B cell (primary cell): ENCODE results near the gene GPI.

Experiments
- EZH2 ChIP-seq: IDR thresholded peaks from 2 replicates; pipeline ENCODE4 v1.6.1; 2012; ENCODE audit warnings: borderline replicate concordance, low read depth, mild to moderate bottlenecking, moderate library complexity, low read length; ENCODE audit not compliant: insufficient read depth, poor library complexity, severe bottlenecking
- TF ChIP-seq, protein P1 (sequence below): fragments of 200-600 bp; IDR thresholded peaks from one replicate; pipeline ENCODE4 v1.8.0; 2022; ENCODE audit warnings: antibody characterized with exemption, mild to moderate bottlenecking

DNA sequence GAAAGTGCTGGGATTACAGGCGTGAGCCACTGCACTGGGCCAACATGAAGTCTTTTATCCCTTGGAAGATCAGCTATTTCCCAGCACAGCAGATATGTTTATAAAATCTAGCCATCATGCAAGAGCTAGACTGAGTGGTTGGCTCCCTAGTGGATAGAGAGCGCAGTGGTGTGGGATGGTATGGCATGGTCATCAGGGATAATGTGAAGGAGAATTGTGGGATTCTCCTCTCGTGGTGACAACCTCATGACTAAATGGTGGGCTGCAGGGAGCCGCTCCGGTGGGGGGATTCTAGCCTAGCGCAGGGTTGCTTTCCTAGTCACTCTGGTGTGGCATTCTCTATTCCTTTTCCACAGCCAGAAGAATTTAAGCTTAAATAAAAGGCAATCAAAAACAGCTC lies 43.3 kb upstream of the GPI start:
- TF ChIP-seq EZH2 = no peak
- TF ChIP-seq, protein P1, sequence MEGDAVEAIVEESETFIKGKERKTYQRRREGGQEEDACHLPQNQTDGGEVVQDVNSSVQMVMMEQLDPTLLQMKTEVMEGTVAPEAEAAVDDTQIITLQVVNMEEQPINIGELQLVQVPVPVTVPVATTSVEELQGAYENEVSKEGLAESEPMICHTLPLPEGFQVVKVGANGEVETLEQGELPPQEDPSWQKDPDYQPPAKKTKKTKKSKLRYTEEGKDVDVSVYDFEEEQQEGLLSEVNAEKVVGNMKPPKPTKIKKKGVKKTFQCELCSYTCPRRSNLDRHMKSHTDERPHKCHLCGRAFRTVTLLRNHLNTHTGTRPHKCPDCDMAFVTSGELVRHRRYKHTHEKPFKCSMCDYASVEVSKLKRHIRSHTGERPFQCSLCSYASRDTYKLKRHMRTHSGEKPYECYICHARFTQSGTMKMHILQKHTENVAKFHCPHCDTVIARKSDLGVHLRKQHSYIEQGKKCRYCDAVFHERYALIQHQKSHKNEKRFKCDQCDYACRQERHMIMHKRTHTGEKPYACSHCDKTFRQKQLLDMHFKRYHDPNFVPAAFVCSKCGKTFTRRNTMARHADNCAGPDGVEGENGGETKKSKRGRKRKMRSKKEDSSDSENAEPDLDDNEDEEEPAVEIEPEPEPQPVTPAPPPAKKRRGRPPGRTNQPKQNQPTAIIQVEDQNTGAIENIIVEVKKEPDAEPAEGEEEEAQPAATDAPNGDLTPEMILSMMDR = no peak
